Panc1 (cell line): ENCODE results near the gene ITGBL1.

ENCODE experiments used
- CTCF ChIP-seq: fragments of 450-650 bp; IDR thresholded peaks from 2 replicates; pipeline ENCODE4 v1.5.1; 2017; ENCODE audit warnings: mild to moderate bottlenecking
- POLR2AphosphoS5 ChIP-seq: IDR thresholded peaks from 2 replicates; pipeline ENCODE4 v1.6.1; 2012; ENCODE audit warnings: mild to moderate bottlenecking, low read depth, low read length, moderate library complexity
- REST ChIP-seq, 2 experiments: IDR thresholded peaks; 2 replicates each; pipeline ENCODE4 v1.6.1; 2011 to 2012; ENCODE audit warnings: low read depth in 2 of 2, control low read depth in 1 of 2, low read length in 1 of 2, mild to moderate bottlenecking in 1 of 2, moderate library complexity in 1 of 2; ENCODE audit not compliant: insufficient read depth in 1 of 2
- SIN3A ChIP-seq: IDR thresholded peaks from 2 replicates; pipeline ENCODE4 v1.6.1; 2012; ENCODE audit warnings: low read depth, mild to moderate bottlenecking, low read length, moderate library complexity, borderline replicate concordance; ENCODE audit not compliant: insufficient read depth

GRCh38 chr13:101755228-101755887 is 302.9 kb downstream of the ITGBL1 start:
- no peak for TF ChIP-seq CTCF
- no peak for TF ChIP-seq POLR2AphosphoS5
- no peak for TF ChIP-seq REST (IDR thresholded peaks at IDR 0.05; ENCODE audit: insufficient read depth in 1 of 2, low read depth in 2 of 2, low read length in 1 of 2)
- TF ChIP-seq SIN3A = no peak
